GM19324 (cell line): ENCODE results near the gene BRMS1L.

Experiments used
- ATAC-seq: cut with Tn5 transposase; IDR thresholded peaks from one replicate; pipeline ENCODE4 v1.9.1; 2021; ENCODE audit warnings: mild to moderate bottlenecking, moderate library complexity; ENCODE audit not compliant: unreplicated experiment, low FRiP score

BRMS1L gene

GRCh38 chr14:35865611-35866324 lies 39.6 kb downstream of the BRMS1L start:
- no peak for ATAC-seq

GRCh38 chr14:35866595-35867279 lies 40.6 kb downstream of the BRMS1L start:
- no peak for ATAC-seq

GRCh38 chr14:35867280-35867629 lies 41.1 kb downstream of the BRMS1L start:
- ATAC-seq = no peak

GRCh38 chr14:35875296-35875695 lies 49.2 kb downstream of the BRMS1L start:
- ATAC-seq = no peak

GRCh38 chr14:35877276-35877675 lies 51.1 kb downstream of the BRMS1L start:
- ATAC-seq = no peak

- ATAC-seq = no peak
Observed at GRCh38 chr14:35878272-35879150, 52.4 kb downstream of the BRMS1L start.

- ATAC-seq = no peak
Observed at GRCh38 chr14:35879151-35879648, 53.1 kb downstream of the BRMS1L start.

- no peak for ATAC-seq
Observed at GRCh38 chr14:35879654-35880249, 53.6 kb downstream of the BRMS1L start.

- ATAC-seq = no peak
Observed at GRCh38 chr14:35881280-35881679, 55.1 kb downstream of the BRMS1L start.

- no peak for ATAC-seq
Observed at GRCh38 chr14:35883677-35884293, 57.6 kb downstream of the BRMS1L start.

- no peak for ATAC-seq
Observed at GRCh38 chr14:35890308-35890707, 64.2 kb downstream of the BRMS1L start.

- no peak for ATAC-seq
Observed at GRCh38 chr14:35895256-35895655, 69.1 kb downstream of the BRMS1L start.

GRCh38 chr14:35897616-35898111 lies 71.5 kb downstream of the BRMS1L start:
- ATAC-seq = no peak

- no peak for ATAC-seq
Observed at GRCh38 chr14:35898217-35898775, 72.2 kb downstream of the BRMS1L start.

GRCh38 chr14:35900741-35901140 lies 74.6 kb downstream of the BRMS1L start:
- no peak for ATAC-seq

GRCh38 chr14:35909665-35910064 lies 83.5 kb downstream of the BRMS1L start:
- ATAC-seq = no peak

- no peak for ATAC-seq
Observed at GRCh38 chr14:35910191-35910590, 84.1 kb downstream of the BRMS1L start.

GRCh38 chr14:35911097-35911496 lies 85.0 kb downstream of the BRMS1L start:
- no peak for ATAC-seq

- ATAC-seq = no peak
Observed at GRCh38 chr14:35915185-35915584, 89.0 kb downstream of the BRMS1L start.

GRCh38 chr14:35915775-35916174 lies 89.6 kb downstream of the BRMS1L start:
- ATAC-seq = no peak
